Measurements from ENCODE around the gene ZNF521.

- TF ChIP-seq CREB5 (CRISPR knock-in tag; IDR thresholded peaks at IDR 0.05; ENCODE audit: low read depth) (no peak), SNAI2 (CRISPR knock-in tag; IDR thresholded peaks at IDR 0.05) (no peak), ISL1 (CRISPR knock-in tag; IDR thresholded peaks at IDR 0.05) (no peak), PATZ1 (CRISPR knock-in tag; IDR thresholded peaks at IDR 0.05; ENCODE audit: borderline replicate concordance) (no peak), OSR1 (CRISPR knock-in tag; IDR thresholded peaks at IDR 0.05) (no peak), TSHZ2 (CRISPR knock-in tag; IDR thresholded peaks at IDR 0.05) (no peak), ZFP30 (CRISPR knock-in tag; IDR thresholded peaks at IDR 0.05) (no peak), TOX (CRISPR knock-in tag; IDR thresholded peaks at IDR 0.05; ENCODE audit: borderline replicate concordance) (no peak), ESRRG (CRISPR knock-in tag; IDR thresholded peaks at IDR 0.05) (no peak), ZNF565 (CRISPR knock-in tag; conservative IDR thresholded peaks at IDR 0.05; ENCODE audit: low read depth) (no peak), POU6F1 (CRISPR knock-in tag; IDR thresholded peaks at IDR 0.05; ENCODE audit: borderline replicate concordance, low read depth) (no peak), ARNTL (CRISPR knock-in tag; IDR thresholded peaks at IDR 0.05; ENCODE audit: borderline replicate concordance, low read depth) (no peak)
Measured at GRCh38 chr18:25288340-25288938, 63.5 kb downstream of the ZNF521 start.

Measured in SK-N-SH treated with all-trans-retinoic acid at 6 μM for 48 hours (cell line).